Mammary epithelial cell (primary cell): ENCODE results near the gene LRP2BP.

ENCODE experiments used
- EZH2 ChIP-seq: IDR thresholded peaks from 2 replicates; pipeline ENCODE4 v1.6.1; 2012; ENCODE audit warnings: low read length, inconsistent platforms, borderline replicate concordance
- TF ChIP-seq, protein P1 (sequence below), 2 donors: IDR thresholded peaks in 1 of 2; conservative IDR thresholded peaks in 1 of 2; 2 replicates each; pipeline ENCODE4 v1.5.1; 2011 to 2012; ENCODE audit warnings: inconsistent platforms in 2 of 2, low read length in 2 of 2, mild to moderate bottlenecking in 2 of 2, control low read depth in 1 of 2, low read depth in 1 of 2; ENCODE audit not compliant: insufficient read depth in 1 of 2; ENCODE audit errors: extremely low read depth in 1 of 2

DNA sequence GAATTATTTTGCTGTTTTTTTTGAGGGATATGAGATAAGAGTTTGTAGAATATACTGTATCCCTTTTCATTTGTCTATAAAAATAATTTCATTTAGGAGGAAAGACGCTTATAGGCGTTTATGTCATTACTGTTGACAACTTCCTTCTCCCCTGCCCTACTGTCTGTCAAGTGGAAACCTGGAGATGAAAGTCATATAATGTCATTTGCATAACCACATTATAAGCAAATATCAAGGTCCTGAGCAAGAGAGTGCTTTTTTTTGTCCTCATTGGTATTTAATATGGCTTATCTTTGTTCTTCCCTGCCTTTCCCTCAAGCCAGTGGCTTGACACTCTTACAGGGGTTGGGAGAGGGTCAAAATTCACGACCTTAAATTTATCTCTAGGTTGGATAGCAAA is 55.8 kb downstream of the LRP2BP start:
- TF ChIP-seq, protein P1, sequence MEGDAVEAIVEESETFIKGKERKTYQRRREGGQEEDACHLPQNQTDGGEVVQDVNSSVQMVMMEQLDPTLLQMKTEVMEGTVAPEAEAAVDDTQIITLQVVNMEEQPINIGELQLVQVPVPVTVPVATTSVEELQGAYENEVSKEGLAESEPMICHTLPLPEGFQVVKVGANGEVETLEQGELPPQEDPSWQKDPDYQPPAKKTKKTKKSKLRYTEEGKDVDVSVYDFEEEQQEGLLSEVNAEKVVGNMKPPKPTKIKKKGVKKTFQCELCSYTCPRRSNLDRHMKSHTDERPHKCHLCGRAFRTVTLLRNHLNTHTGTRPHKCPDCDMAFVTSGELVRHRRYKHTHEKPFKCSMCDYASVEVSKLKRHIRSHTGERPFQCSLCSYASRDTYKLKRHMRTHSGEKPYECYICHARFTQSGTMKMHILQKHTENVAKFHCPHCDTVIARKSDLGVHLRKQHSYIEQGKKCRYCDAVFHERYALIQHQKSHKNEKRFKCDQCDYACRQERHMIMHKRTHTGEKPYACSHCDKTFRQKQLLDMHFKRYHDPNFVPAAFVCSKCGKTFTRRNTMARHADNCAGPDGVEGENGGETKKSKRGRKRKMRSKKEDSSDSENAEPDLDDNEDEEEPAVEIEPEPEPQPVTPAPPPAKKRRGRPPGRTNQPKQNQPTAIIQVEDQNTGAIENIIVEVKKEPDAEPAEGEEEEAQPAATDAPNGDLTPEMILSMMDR (conservative IDR thresholded peaks at IDR 0.05 in 1 of 2, IDR thresholded peaks at IDR 0.05 in 1 of 2; ENCODE audit: extremely low read depth in 1 of 2, insufficient read depth in 1 of 2, low read depth in 1 of 2, low read length in 2 of 2) = no peak
- TF ChIP-seq EZH2 = no peak
